Adrenal gland (tissue), 12 donors: Measurements from ENCODE around the gene HSD11B2. TPM values are rescaled to one million over a fixed set of nuclear protein-coding genes. Genes with fewer than 3 reads are reported as not detected.
A peak's percentile ranks its signal among the peaks of the same experiment; 100 is the strongest.

Experiments
- DNase-seq, 7 donors: peaks; one replicate each; pipeline ENCODE4 v3.0.0-alpha.2; 2019 to 2020
- H3K27ac ChIP-seq, 5 donors: fragments of 200-600 bp; sonication (generic) in 4 of 5; 1 replicate in 3 of 5; 2 replicates in 2 of 5; pipeline versions ENCODE4 v1.5.1 to v1.8.0; 2016 to 2020; ENCODE audit warnings: mild to moderate bottlenecking in 1 of 5
- H3K27me3 ChIP-seq: fragments of 200-600 bp; 2 replicates; pipeline ENCODE4 v1.8.0; 2021
- H3K36me3 ChIP-seq, 2 donors: fragments of 200-600 bp; replicated peaks in 1 of 2; 1 replicate in 1 of 2; 2 replicates in 1 of 2; pipeline versions ENCODE4 v1.5.1 to v1.8.0; 2018 to 2022
- H3K4me1 ChIP-seq, 2 donors: fragments of 200-600 bp; replicated peaks in 1 of 2; 1 replicate in 1 of 2; 2 replicates in 1 of 2; pipeline versions ENCODE4 v1.5.1 to v1.8.0; 2018 to 2021
- H3K4me3 ChIP-seq, 4 donors: fragments of 200-600 bp; sonication (generic) in 3 of 4; one replicate each; pipeline ENCODE4 v1.5.1; 2016 to 2018
- H3K9me3 ChIP-seq, 3 donors: fragments of 200-600 bp; sonication (generic) in 1 of 3; replicated peaks in 1 of 3; 1 replicate in 2 of 3; 2 replicates in 1 of 3; pipeline versions ENCODE4 v1.5.1 to v1.8.0; 2016 to 2021
- POLR2A ChIP-seq, 2 donors: fragments of 450-650 bp; IDR thresholded peaks; one replicate each; pipeline ENCODE4 v1.6.1; 2017; ENCODE audit warnings: antibody characterized with exemption in 2 of 2, mild to moderate bottlenecking in 2 of 2, moderate library complexity in 1 of 2
- WGBS, 4 donors: extraction: QIAGEN DNeasy Blood & Tissue Kit in 2 of 4; methylation state at CpG; one replicate each; pipeline versions ENCODE4 v1.1.5 to v1.1.7; 2013 to 2017; 5-methylcytosine and 5-hydroxymethylcytosine counted together
- intact Hi-C, 2 donors: fragments of 100-400 bp; cut with DNase I; formaldehyde crosslinking; loops; one replicate each; pipeline versions ENCODE4 v1.14.1 to v1.15.0; 2022 to 2023
- polyA plus RNA-seq, 3 donors: library from polyadenylated mRNA; stranded (reverse); fragments of 200-250 nt in 2 of 3; fragments of 350-450 nt in 1 of 3; fragmentation: Illumina TruSeq in 1 of 3; extraction: RNeasy Lipid Tissue Mini Kit (QIAGEN cat#74804) in 1 of 3; gene quantifications; one replicate each; pipeline ENCODE4 v1.2.3, GENCODE V29; 2013 to 2014
- total RNA-seq, 9 donors: library from RNA; depleted of rRNA in 4 of 9; stranded (reverse); fragments of >200 nt in 4 of 9; fragments of 120-200 nt in 1 of 9; fragmentation: NEBNext Ultra II Directional in 1 of 9; extraction: Animal tissue kit (Norgen Biotek cat#: 25700) in 1 of 9; gene quantifications; one replicate each; pipeline versions ENCODE4 v1.1.0 to v1.2.4, GENCODE V29; 2013 to 2023
- TF ChIP-seq, protein P1 (sequence below), 6 experiments: fragments of 450-650 bp in 4 of 6; fragments of 200-600 bp in 2 of 6; sonication (generic) in 1 of 6; IDR thresholded peaks; 1 replicate in 5 of 6; 2 replicates in 1 of 6; pipeline versions ENCODE4 v1.5.1 to v1.8.0; 2016 to 2021; ENCODE audit warnings: antibody characterized with exemption in 6 of 6, mild to moderate bottlenecking in 2 of 6, moderate library complexity in 1 of 6
- donor health status: healthy with polysubstance abuse.
- donor health status: Bipolar disorder and iron deficiency.
- donor health status: DM: yes; HTN: yes; CAD: no.
- donor health status: DM: no; HTN: no; CAD: no.
- donor health status: DM: no; HTN: no; CAD: no.
- donor health status: DM: yes; HTN: yes; CAD: no.

Gene HSD11B2
- total and polyA plus RNA-seq, 12 donors, result 0.69 to 12.3 (median 4.0) TPM

DNA sequence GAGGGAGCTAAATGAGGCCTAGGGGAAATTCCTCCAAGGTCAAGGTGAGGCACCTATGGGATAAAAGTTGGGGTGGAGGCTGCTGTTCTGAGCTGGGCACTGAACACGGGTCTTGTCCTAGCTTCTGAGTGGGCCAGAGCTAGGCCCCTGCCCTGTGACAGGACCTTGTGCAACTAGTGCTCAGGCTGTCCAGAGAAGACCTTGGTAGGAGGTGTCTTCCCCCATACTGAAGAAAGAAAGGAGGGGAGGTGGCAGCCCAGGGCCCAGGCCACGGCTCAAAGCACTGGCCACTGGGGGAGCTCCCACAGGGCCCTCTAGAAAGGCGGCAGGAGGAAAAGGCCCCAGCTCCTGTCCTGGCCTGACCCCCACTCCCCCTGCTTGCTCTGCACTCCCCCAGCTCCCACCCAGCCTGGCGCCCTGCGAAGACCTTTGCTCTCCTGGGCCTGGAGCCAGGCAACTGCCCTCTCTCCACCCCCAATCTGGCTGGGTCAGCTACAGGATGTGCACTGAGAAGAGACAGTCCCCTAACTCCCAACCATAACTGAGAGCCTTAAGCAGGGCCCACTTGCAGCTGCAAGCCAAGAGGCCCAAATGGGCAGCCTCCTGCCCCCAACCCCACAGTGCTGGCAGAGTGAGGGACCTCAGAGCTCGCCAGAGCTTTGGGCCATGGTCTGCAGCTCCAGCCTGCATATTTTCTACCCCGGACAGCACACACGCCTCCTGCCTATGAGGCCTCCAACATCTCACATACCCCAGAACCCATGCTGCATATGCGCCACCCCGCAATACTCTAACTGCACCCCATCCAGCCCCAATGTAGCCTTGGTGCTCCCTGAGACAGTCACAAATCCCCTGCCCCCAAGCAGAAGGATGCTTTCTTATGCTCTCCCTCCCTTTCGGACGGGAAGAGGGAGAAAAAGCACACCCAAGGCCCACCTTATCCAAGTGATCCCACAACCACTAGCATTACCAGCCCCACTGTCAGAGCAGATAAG is 15.3 kb downstream of the HSD11B2 start:
- WGBS, 4 donors, result 53 to 70% (median 58%) methylated on average over 5 to 12 of the region's 12 CpGs
- intact Hi-C loops, result no loop called here
- Histone ChIP-seq H3K36me3 (peaks cover 0 to 19% of the 10 kb centered on the region in 2 donors), H3K4me3 (no peak overlapping the region), H3K27me3 (no peaks in the 10 kb centered on the region), H3K4me1 (peaks cover 80 to 93% of the 10 kb centered on the region in 2 donors), H3K9me3 (no peaks in the 10 kb centered on the region), H3K27ac (peak overlapping the region in 4 of 5 donors; percentile 32 to 82 (median 74))
- TF ChIP-seq, protein P1, sequence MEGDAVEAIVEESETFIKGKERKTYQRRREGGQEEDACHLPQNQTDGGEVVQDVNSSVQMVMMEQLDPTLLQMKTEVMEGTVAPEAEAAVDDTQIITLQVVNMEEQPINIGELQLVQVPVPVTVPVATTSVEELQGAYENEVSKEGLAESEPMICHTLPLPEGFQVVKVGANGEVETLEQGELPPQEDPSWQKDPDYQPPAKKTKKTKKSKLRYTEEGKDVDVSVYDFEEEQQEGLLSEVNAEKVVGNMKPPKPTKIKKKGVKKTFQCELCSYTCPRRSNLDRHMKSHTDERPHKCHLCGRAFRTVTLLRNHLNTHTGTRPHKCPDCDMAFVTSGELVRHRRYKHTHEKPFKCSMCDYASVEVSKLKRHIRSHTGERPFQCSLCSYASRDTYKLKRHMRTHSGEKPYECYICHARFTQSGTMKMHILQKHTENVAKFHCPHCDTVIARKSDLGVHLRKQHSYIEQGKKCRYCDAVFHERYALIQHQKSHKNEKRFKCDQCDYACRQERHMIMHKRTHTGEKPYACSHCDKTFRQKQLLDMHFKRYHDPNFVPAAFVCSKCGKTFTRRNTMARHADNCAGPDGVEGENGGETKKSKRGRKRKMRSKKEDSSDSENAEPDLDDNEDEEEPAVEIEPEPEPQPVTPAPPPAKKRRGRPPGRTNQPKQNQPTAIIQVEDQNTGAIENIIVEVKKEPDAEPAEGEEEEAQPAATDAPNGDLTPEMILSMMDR (IDR thresholded peaks at IDR 0.05), result peak in 1 of 6 experiments; percentile 0
- TF ChIP-seq POLR2A (IDR thresholded peaks at IDR 0.05), result no peak
- peak in 4 of 7 donors; percentile 61 to 71 (median 65) for DNase-seq

DNA sequence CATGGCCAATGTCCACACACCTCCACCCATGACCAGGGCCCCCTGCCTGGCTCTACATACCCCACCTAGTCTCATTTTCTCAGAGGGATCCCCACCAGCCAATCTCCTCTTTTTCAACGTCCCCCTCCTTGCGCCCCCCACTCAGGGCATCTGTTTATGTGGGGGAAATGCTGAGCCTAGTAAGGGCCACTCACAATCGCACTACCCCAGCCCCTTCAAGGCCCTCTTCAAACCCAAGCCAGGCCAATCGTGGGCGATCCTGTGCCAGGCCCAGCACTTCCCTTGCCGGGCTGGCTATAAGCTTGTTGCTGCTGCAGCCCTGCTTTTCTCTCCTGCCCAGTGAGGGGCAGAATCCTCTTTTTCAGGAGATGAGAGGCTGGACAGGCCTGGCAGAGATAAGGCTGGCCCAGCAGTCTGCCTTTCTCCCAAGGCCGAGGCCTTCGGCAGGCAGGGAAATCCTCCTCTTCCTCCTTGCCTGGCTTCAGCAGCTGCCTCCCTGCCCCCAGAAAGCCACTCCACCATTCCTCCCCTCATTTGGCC is 16.1 kb downstream of the HSD11B2 start:
- no peaks in the 10 kb centered on the region for H3K27me3 ChIP-seq
- DNase-seq, result peak in 2 of 7 donors; percentile 51 to 63
- intact Hi-C loops, result no loop called here
- 39 to 57% (median 48%) methylated on average over 6 to 8 of the region's 8 CpGs for WGBS, 4 donors
- peak overlapping the region in 4 of 5 donors; percentile 1 to 82 (median 74) for H3K27ac ChIP-seq
- TF ChIP-seq, protein P1 (IDR thresholded peaks at IDR 0.05), result no peak
- no peak for TF ChIP-seq POLR2A (IDR thresholded peaks at IDR 0.05)
- no peak overlapping the region for H3K4me3 ChIP-seq
- H3K9me3 ChIP-seq, result no peaks in the 10 kb centered on the region
- H3K4me1 ChIP-seq, result peaks cover 80 to 96% of the 10 kb centered on the region in 2 donors
- H3K36me3 ChIP-seq, result peaks cover 0 to 16% of the 10 kb centered on the region in 2 donors

DNA sequence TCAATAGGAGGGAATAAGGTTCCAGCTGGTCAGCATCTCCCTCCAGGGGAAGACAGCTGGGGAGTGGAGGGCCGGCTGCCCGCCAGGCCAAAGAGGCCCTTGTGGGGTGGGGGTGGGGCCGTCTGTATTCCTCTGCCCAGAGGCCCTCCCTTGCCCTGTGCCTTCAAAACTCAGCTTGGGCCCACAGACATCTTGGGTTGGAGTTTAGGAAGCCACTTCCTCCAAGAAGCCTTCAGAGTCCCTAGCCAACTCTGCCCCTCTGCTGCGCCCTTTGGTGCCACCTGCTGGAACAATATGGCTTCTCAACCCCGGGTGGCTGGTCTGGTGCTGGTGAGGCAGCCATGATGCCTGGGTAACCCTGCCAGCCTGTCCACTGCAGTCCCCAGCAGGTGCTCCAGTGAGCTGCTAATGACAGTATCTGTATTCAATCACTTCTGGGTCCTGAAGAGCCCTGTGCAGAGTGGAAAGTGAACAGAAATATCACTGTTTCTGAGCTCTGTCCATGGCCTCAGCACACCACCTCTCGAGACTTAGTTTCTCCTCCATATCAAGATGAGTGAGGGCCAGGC is 16.7 kb downstream of the HSD11B2 start:
- TF ChIP-seq POLR2A (IDR thresholded peaks at IDR 0.05), result no peak
- TF ChIP-seq, protein P1 (IDR thresholded peaks at IDR 0.05), result peak in 5 of 6 experiments; percentile 24 to 55 (median 45)
- 53 to 70% (median 55%) methylated on average over 2 to 6 of the region's 6 CpGs for WGBS, 4 donors
- Histone ChIP-seq H3K4me3 (no peak overlapping the region), H3K4me1 (peaks cover 77 to 93% of the 10 kb centered on the region in 2 donors), H3K27ac (peak overlapping the region in 4 of 5 donors; percentile 1 to 82 (median 74)), H3K9me3 (no peaks in the 10 kb centered on the region), H3K27me3 (no peaks in the 10 kb centered on the region), H3K36me3 (peaks cover 0 to 22% of the 10 kb centered on the region in 2 donors)
- peak in 6 of 7 donors; percentile 51 to 73 (median 60) for DNase-seq
- intact Hi-C loops, result no loop called here

DNA sequence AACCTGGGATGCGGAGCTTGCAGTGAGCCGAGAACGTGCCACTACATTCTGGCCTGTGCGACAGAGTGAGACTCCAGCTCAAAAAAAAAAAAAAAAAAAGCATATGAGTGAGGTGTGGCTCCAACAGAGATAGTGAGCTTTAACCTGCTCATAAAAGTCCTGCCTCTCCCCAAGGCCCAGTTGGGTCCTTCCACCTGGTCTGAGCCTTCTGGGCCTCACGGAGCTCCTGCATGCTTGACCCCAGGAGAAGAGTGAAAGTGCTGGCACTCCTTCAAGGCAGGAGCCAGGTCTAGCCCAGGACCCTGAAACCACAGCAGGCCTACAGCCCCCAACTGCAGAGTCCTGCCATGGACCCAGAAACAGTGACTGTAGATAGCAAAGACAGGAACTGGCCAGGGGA is 17.7 kb downstream of the HSD11B2 start:
- peak overlapping the region in 3 of 5 donors; percentile 48 to 71 (median 61) for H3K27ac ChIP-seq
- H3K9me3 ChIP-seq, result no peaks in the 10 kb centered on the region
- peaks cover 67 to 83% of the 10 kb centered on the region in 2 donors for H3K4me1 ChIP-seq
- no peaks in the 10 kb centered on the region for H3K27me3 ChIP-seq
- intact Hi-C loops, result no loop called here
- no peak overlapping the region for H3K4me3 ChIP-seq
- H3K36me3 ChIP-seq, result peaks cover 0 to 30% of the 10 kb centered on the region in 2 donors
- 91 to 98% (median 95%) methylated on average over 5 of the region's 5 CpGs for WGBS, 4 donors
- no peak for TF ChIP-seq POLR2A (IDR thresholded peaks at IDR 0.05)
- TF ChIP-seq, protein P1 (IDR thresholded peaks at IDR 0.05), result no peak
- no peak for DNase-seq
